T-helper 22 cell (primary cell): ENCODE data around the gene CYP26A1.

Experiments used
- DNase-seq: peaks from one replicate; pipeline ENCODE4 v3.0.0-alpha.2; 2020; ENCODE audit warnings: low read depth

CYP26A1 gene, protein sequence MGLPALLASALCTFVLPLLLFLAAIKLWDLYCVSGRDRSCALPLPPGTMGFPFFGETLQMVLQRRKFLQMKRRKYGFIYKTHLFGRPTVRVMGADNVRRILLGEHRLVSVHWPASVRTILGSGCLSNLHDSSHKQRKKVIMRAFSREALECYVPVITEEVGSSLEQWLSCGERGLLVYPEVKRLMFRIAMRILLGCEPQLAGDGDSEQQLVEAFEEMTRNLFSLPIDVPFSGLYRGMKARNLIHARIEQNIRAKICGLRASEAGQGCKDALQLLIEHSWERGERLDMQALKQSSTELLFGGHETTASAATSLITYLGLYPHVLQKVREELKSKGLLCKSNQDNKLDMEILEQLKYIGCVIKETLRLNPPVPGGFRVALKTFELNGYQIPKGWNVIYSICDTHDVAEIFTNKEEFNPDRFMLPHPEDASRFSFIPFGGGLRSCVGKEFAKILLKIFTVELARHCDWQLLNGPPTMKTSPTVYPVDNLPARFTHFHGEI

DNA sequence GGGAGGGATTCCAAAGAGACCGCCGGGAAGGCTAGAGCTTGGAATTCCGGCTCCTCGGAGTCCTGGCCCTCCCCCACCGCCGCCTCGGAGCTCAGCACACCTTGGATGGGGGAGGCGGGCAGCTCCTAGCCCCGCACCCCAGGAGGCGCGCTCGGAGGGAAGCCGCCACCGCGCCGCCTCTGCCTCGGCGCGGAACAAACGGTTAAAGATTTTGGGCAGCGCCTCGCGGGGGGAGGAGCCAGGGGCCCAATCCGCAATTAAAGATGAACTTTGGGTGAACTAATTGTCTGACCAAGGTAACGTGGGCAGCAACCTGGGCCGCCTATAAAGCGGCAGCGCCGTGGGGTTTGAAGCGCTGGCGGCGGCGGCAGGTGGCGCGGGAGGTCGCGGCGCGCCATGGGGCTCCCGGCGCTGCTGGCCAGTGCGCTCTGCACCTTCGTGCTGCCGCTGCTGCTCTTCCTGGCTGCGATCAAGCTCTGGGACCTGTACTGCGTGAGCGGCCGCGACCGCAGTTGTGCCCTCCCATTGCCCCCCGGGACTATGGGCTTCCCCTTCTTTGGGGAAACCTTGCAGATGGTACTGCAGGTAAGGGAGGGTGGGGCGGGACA, at the start of gene CYP26A1:
TSS of gene CYP26A1 (plus strand) at position 355 of the 608 bp plus-strand sequence. CDS start at position 397, 42 bp downstream.
- DNase-seq: no peak

DNA sequence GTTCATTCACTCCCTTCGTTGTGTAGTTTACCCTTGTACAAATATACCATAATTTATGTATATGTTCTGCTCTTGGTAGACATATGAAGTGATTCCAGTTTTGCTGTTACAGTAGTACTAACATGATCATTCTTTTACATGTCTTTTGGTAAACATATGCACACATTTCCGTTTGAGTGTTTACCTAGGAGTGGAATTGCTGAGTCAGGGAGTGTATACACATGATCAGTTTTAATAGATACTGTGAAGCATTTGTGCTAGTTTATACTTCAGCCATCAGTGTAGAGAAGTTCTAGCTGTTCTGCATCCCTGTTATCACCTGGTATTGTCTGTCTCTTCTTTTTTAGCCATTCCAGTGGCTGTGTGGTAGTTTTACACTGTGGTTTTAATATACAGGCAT, 47.6 kb upstream of the CYP26A1 start:
- DNase-seq: no peak

DNA sequence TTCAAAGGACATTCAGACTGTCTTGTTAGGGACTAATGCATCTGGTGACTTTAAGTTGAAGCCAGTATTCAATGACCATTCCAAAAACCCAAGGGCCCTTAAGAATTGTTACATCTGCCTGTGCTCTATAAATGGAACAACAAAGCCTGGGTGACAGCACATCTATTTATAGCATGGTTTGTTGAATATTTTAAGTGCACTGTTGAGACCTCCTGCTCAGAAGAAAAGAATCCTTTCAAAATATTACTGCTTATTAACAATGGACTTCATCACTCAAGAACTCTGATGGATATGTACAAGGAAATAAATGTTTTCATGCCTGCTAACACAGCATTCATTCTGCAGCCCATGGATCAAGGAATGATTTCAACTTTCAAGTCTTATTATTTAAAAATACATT, 46.2 kb upstream of the CYP26A1 start:
- DNase-seq: no peak

DNA sequence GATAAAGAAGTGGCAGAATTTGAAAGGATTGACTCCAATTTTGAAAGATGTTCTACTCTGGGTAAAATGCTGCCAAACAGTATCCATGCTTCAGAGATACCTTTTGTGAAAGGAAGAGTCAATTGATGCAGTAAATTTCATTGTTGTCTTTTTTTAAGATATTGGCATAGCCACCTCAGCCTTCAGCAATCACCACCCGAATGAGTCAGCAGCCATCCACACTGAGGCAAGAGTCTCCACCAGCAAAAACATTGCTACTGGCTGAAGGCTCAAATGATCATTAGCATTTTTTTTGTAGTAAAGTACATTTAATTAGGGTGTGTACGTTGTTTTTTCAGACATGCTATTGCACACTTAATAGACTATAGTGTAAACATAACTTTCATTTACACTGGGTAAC, 44.8 kb upstream of the CYP26A1 start:
- DNase-seq: no peak

DNA sequence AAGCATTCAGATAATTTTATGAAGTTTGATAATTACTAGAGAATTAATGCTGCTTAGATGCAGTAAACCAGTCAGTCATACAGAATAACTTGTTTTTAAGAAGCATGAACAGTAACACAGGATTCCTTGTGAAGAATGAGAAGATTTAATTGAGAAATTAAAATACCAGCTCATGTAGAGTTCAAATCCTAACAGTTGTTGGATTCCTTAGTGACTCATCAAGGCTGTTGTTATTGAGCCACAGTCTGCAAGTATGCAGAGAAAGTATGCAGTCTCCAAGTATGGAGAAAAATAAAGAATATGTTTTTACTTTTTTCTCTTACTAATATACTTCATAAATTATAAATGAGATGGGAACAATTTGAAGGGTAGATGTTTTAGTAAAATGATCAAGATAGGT, 43.3 kb upstream of the CYP26A1 start:
- DNase-seq: no peak

DNA sequence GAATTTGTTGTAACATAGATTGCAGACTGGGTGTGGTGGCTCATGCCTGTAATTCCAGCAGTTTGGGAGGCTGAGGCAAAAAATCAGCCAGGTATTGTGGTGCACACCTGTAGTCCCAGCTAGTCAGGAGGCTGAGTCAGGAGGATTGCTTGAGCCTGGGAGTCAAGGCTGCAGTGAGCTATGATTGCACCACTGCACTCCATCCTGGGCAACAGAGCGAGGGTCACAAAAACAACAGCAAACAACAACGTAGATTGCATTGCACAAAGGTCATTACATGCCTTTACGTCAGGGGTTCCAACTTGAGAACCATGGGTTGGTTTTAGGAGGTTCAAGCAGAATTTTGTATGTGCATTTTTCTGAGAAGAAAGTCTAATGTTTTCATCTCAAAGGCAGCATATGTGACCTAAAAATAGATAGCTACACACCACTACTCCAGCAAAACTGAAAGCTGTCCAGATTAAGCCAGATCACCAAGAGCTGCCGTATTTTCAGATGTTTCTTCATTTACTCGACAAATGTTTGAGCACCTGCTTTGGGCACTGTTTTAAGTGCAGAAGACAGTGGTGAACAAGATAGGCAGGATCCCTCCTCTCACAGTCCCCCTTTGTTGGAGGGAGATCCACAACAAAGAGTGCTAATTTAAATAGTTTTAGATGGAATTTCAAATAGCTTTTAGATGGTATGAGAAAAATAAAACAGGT, 41.4 kb upstream of the CYP26A1 start:
- no peak for DNase-seq

DNA sequence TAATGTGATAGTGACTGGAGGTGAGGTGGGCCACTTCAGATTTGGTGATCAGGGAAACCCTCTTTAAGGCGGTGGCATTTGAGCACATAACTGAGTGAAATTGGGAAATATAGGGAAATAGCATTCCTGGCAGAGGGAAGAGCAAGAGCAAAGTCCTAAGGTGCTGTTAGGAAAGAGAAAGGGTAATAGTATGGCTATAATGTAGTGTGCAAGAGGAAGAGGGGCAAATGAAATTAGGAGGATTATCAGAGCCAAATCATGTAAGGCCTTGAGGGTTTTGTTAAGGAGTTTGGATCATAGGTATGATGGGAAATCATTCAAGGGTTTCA, 40.9 kb upstream of the CYP26A1 start:
- no peak for DNase-seq

DNA sequence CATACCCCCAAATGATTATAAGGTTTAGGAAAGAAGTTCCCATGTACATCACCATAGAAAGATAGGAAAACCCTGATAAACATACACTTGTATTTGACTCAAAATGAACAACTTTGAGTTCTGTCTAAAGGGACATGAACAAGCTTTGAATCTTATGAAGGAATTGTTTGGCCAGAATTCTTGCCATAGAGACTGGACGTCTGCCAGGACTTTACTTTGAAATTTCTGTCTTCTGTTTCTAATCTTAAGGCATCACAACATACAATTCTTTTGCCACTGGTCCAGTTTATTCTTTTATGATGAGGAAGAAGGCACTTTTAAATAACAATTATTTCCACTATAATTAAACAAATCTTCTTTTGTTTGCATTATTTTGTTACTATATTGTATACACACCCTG, 39.3 kb upstream of the CYP26A1 start:
- DNase-seq: no peak

DNA sequence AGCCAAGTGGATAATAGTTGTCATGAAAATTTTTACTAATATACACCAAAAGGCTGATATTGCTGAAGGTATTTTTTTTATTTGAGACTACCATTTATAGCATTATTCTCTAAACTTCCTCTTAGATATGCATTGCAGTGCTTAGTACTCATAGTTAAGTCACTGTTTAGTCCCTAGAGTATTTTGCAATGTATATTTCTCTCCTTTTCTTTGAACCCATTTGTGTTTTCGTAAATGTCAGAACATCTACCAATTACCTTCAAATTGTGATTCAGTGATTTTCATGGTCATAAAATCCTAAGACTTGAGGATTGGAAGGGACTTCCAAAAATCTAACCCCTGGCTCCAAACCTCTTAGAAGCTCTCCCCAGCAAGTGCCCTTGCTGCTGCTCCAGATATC, 34.6 kb upstream of the CYP26A1 start:
- no peak for DNase-seq

DNA sequence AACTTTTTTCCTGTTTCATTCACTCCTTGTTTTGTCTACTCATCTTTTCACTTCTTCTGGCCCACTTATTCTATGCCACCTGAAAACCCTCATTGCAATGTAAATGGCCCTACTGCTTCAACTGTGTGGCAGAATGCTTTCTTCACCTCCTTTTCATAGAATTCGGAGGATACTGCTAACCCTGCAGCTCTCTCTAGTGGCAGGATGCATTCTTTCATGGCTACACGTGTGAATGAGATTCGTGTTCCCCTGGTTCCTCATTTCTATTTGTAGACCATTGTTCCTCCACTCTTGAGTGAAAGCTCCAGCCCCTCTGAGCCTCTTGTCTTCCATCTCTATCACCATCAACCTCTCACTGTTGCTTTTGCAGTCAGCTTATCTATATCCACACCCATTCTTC, 34.0 kb upstream of the CYP26A1 start:
- no peak for DNase-seq

DNA sequence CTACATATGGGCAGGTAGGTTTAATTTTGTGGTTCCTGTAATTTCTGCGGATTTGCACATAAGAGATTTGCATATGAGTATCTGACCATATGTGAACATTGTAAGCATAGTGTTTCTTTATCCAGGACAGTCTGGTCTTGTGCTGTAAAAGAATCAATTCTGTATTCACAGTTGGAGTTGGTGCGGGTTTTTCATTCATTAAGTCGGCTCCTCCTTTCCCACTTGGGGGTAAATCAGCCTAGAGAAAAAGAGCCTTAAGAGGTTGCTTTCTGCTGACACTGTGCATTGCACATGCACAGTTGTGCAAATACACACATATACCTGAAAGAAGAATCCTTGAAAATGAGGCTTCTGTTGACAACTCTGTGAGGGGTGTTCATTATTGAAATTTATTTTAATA, 19.2 kb upstream of the CYP26A1 start:
- no peak for DNase-seq

DNA sequence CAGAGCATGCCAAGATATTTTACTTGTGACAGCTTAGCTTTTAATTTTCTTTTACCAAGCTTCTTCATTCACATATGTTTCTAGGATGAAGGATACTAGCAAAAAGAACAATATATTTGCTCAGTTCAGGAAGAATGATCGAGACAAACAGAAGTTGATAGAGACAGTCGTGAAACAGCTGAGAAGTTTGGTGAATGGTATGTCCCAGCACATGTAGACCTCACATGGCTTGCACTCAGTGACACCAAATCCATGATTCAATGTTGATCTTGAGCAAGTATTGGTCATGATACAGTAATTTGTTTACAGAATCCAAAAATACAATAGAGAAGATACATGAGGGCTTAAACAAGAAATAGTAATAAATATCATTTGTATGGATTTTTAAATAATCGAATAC, 15.6 kb upstream of the CYP26A1 start:
- no peak for DNase-seq

DNA sequence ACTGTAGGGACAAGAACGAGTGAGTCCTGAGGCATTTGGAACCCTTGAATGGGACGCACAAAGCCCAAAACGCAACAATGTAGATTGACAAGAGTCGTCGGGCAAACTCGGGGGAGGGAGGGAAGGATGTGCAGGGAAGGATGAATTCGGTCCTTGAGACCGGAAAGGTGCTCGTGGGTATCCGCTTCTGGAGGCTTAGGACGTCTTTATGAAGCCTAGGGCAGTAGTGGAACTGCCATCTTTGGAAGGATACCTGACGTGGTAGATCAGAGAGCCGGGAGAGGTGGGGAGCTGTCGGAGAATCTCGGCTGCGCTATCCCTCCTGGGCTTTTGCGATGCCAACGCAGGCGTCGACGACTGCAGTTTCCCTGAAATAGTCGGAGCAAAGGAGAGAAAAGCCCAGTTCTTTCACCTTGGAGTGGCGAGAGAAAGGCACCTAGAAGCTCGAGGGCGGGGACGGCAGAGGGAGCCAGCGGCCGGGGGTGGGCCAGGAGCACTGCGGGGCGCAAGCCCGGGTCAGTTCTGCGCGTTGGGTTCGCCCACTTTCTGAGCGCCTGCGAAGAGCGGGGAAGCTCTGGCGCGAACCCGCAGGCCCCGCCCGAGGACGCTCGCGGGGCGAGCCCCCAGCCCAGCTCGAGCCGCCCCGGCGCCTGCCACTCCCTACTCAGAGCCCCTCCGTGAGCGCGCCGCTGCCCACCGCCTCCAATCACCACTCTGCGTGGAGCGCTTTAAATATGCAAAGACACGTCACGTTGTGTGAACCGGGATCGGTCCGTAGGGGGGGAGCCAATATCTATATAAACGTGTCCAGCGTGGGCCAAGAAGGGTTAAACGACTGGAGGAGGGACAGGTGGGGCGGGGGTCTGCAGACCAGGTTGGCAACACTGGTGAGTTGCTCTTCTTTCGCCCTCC, 13.5 kb upstream of the CYP26A1 start, which contains the start of gene CYP26C1:
TSS of gene CYP26C1 (plus strand) at position 824 of the 912 bp plus-strand sequence. CDS start 466 bp downstream, outside the sequence.
- no peak for DNase-seq

DNA sequence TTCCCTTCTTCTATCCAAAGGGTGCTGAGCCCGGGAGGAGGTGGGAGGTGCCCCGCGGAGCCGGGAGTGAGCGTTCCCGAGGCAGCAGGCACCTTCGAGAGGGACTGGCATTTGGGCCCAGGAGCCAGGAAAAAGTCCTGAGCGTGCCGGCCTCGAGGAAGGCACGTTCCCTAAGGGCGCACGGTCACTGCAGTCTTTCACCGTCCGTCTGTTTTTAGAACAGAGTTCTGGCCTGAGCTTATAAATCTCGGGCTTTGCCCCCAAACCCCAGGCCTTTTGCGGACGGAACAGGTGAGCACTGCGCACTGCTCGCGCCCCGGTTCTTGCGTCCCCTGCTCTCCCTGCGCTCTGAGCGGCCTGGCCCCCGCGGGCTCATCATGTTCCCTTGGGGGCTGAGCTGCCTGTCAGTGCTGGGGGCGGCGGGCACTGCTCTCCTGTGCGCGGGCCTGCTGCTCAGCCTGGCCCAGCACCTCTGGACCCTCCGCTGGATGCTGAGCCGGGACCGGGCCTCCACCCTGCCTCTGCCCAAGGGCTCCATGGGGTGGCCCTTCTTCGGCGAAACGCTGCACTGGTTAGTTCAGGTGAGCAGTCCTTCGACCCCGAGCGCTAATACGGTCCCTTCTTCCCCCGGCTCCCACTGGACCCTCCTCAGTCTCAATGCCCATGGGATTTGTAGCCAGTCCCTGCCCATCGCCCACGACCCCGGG, 12.7 kb upstream of the CYP26A1 start:
- no peak for DNase-seq

DNA sequence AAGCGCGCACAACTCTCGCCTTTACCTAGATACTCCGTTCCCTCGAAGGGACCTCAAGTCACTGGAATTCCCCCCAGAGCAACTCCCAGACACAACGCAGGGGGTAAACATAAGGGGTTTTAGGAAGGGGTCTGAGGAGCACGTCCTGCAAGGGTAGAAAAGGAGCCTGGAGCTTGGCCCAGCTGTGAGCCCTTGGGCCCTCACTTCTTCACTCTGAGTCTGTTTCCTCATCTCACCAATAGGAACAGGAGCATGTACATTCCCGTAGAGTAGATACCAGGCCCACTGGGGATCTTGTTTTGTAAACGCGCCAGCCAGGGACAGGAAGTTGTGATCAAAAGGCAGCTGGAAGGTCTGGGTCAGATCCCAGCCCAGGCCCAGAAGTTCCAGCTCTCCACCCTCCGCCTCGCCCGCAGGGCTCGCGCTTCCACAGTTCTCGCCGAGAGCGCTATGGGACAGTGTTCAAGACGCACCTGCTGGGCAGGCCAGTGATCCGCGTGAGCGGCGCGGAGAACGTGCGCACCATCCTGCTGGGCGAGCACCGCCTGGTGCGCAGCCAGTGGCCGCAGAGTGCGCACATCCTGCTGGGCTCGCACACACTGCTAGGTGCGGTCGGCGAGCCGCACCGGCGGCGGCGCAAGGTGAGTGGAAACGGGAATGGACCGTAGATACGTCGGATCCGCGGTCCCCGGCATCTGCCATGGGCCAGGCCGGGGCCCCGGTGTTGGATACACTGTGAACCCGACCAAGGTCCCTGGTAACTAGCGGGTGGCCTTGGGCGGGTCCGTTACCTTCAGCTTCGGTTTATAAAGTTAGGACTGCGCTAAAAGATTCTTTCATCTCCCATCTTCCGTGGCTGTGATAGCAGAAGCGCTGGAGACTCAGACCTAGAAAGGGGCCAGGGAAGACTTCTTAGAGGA, 11.8 kb upstream of the CYP26A1 start:
- no peak for DNase-seq

DNA sequence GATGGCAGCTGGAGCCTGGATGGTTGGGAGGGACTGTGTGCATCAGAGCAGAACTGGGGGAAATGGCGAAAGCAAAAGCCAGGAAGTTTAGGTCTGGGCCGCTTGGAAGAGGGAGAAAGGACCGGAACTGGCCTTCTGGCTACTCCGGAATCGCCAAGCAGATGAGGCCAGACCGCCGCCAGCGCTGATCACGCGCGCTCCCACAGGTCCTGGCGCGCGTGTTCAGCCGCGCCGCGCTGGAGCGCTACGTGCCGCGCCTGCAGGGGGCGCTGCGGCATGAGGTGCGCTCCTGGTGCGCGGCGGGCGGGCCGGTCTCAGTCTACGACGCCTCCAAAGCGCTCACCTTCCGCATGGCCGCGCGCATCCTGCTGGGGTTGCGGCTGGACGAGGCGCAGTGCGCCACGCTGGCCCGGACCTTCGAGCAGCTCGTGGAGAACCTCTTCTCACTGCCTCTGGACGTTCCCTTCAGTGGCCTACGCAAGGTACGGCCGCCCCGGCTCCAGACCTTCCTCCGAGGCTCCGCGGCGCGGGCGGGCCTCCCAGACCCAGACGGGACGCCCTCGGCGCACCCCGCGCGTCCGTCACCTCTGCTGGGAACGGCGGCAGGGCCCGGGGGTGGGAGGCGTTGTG, 11.1 kb upstream of the CYP26A1 start:
- DNase-seq: no peak

DNA sequence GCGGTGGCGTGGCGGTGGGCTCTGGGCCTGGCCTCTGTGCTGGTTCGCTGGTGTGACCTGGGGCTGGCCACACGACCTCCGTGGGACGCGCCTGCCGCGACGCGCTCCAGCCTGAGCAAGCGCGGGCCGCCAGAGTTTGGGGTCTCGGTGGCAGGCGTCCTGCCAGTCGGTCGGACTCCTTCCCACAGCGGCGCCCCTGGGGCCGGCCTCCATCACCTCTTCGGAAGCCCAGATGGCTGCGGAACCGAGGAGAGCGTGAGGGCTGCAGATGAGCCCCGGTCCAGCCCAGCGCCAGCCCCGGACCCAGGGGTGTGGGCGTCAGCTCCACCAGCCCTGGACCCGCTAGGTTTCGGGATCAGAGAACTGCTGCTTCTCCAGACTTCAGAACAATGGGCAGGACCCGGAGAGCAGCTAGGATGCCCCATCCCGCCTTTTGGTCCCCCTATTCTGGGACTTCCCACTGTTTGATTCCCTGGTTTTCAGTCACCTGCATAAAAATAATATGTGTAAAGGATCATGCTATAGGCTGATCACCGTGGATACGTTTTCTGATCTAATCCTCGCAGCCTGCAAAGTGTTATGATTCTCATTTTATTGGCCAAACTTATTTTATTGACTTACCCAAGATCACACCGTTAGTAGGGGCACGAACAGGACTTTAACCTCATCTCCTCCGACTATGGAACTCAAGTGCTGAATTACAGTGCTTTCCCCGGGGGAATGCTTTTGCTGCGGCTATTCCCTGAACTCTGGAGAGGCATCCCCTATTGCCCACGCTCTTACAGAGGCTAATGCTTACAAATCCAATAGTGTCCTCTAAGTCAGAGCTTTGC, 10.3 kb upstream of the CYP26A1 start:
- DNase-seq: no peak

DNA sequence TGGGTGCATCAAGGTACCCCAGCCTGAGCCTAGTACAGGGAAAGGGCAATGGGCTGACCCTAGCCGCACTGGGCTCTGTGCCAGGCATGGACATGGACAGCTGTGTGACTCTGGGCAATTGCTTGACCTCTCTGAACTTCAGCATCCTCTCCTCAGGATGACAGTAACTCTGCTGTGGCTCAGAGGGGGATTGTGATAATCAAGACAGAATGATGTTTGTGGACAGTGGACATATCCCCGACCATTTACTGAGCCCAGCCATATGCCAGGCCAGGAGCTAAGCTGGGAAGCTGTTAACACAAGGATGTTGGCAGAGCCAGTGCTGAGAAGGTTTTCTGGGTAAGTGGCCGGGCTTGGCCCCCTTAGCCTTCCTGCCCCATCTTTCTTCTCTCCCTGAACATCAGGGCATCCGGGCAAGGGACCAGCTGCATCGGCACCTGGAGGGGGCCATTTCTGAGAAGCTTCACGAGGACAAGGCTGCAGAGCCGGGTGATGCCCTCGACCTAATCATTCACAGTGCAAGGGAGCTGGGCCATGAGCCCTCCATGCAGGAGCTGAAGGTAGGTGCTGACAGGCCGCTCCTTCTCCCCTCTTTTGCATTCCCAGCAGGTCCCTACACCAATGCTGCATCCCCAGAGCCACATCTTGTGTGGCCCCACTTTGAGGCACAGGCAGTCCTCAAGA, 9.6 kb upstream of the CYP26A1 start:
- no peak for DNase-seq
